SU-DHL-6 (cell line): ENCODE data around the gene KSR2.

Experiments used
- CTCF ChIP-seq: fragments of 200-600 bp; sonication (generic); IDR thresholded peaks from one replicate; pipeline ENCODE4 v1.5.1; 2017; ENCODE audit warnings: antibody characterized with exemption, mild to moderate bottlenecking, low read length, moderate library complexity; ENCODE audit not compliant: insufficient read depth, poor library complexity, severe bottlenecking
- EZH2phosphoT487 ChIP-seq: fragments of 200-600 bp; sonication (generic), shearing (Covaris generic); conservative IDR thresholded peaks from 2 replicates; pipeline ENCODE4 v1.6.1; 2018; ENCODE audit warnings: mild to moderate bottlenecking, antibody characterized with exemption, low read length, moderate library complexity, mixed read lengths

- TF ChIP-seq CTCF = no peak
- TF ChIP-seq EZH2phosphoT487 = no peak
Observed at GRCh38 chr12:117807946-117808345, 160.8 kb downstream of the KSR2 start.
